Progenitor cell of endocrine pancreas (in vitro differentiated cells): ENCODE measurements around the gene ATP2B2. TPM values are rescaled to one million over a fixed set of nuclear protein-coding genes. Genes with fewer than 3 reads are reported as not detected.

Experiments used
- DNase-seq: peaks from one replicate; pipeline ENCODE4 v3.0.0; 2021; ENCODE audit warnings: low spot score; ENCODE audit not compliant: unreplicated experiment
- H3K27ac Mint-ChIP-seq: 2 replicates; pipeline ENCODE4 v1.8.0; 2021; ENCODE audit warnings: mild to moderate bottlenecking, moderate library complexity, mixed read lengths
- H3K27me3 Mint-ChIP-seq: 2 replicates; pipeline ENCODE4 v1.8.0; 2021; ENCODE audit warnings: mixed read lengths
- H3K36me3 Mint-ChIP-seq: 2 replicates; pipeline ENCODE4 v1.8.0; 2022; ENCODE audit warnings: mixed read lengths; ENCODE audit not compliant: insufficient read depth
- H3K4me1 Mint-ChIP-seq: 2 replicates; pipeline ENCODE4 v1.8.0; 2021; ENCODE audit warnings: low read depth, mixed read lengths
- H3K4me3 Mint-ChIP-seq: 2 replicates; pipeline ENCODE4 v1.8.0; 2021; ENCODE audit warnings: low read depth, mild to moderate bottlenecking, moderate library complexity, mixed read lengths
- H3K9me3 Mint-ChIP-seq: 2 replicates; pipeline ENCODE4 v1.8.0; 2021; ENCODE audit warnings: low read depth, mixed read lengths
- CTCF ChIP-seq: fragments of 200-600 bp; sonication (generic); IDR thresholded peaks from one replicate; pipeline ENCODE4 v1.5.0; 2021; ENCODE audit warnings: antibody characterized with exemption, mild to moderate bottlenecking; ENCODE audit not compliant: unreplicated experiment
- total RNA-seq: library from RNA; stranded (reverse); gene quantifications from 2 replicates; pipeline ENCODE4 v1.2.1, GENCODE V29; 2021

The ATP2B2 gene
- total RNA-seq, 1 donor from 2014 or later, result 0.07 TPM

- Mint-ChIP-seq H3K4me1 (peaks cover 5% of the 10 kb centered on the region), H3K27ac (peak overlapping the region; percentile 24), H3K36me3 (no peaks in the 10 kb centered on the region), H3K9me3 (no peaks in the 10 kb centered on the region), H3K4me3 (no peak overlapping the region), H3K27me3 (peaks cover 32% of the 10 kb centered on the region)
- no peak for DNase-seq
- TF ChIP-seq CTCF, result no peak
Observed at GRCh38 chr3:10507331-10507730, 1.9 kb upstream of the ATP2B2 start.

GRCh38 chr3:10506696-10507095 is 1.3 kb upstream of the ATP2B2 start:
- Mint-ChIP-seq H3K9me3 (no peaks in the 10 kb centered on the region), H3K36me3 (no peaks in the 10 kb centered on the region), H3K4me1 (peaks cover 5% of the 10 kb centered on the region), H3K27me3 (peaks cover 30% of the 10 kb centered on the region), H3K27ac (no peak overlapping the region), H3K4me3 (no peak overlapping the region)
- DNase-seq, result no peak
- no peak for TF ChIP-seq CTCF

- no peak overlapping the region for H3K4me3 Mint-ChIP-seq
- peaks cover 5% of the 10 kb centered on the region for H3K4me1 Mint-ChIP-seq
- no peak overlapping the region for H3K27ac Mint-ChIP-seq
- H3K9me3 Mint-ChIP-seq, result no peaks in the 10 kb centered on the region
- DNase-seq, result no peak
- no peaks in the 10 kb centered on the region for H3K36me3 Mint-ChIP-seq
- no peak for TF ChIP-seq CTCF
- H3K27me3 Mint-ChIP-seq, result peaks cover 29% of the 10 kb centered on the region
Observed at GRCh38 chr3:10505791-10506585, 602 bp upstream of the ATP2B2 start.

- H3K36me3 Mint-ChIP-seq, result no peaks in the 10 kb centered on the region
- DNase-seq, result no peak
- H3K9me3 Mint-ChIP-seq, result no peaks in the 10 kb centered on the region
- H3K4me3 Mint-ChIP-seq, result no peak overlapping the region
- H3K27me3 Mint-ChIP-seq, result peaks cover 29% of the 10 kb centered on the region
- H3K27ac Mint-ChIP-seq, result no peak overlapping the region
- TF ChIP-seq CTCF, result peak; percentile 12
- peaks cover 5% of the 10 kb centered on the region for H3K4me1 Mint-ChIP-seq
Observed at GRCh38 chr3:10504171-10505049, 976 bp downstream of the ATP2B2 start.

GRCh38 chr3:10503217-10503796 is 2.1 kb downstream of the ATP2B2 start:
- Mint-ChIP-seq H3K9me3 (no peaks in the 10 kb centered on the region), H3K4me3 (no peak overlapping the region), H3K27me3 (peaks cover 23% of the 10 kb centered on the region), H3K4me1 (no peaks in the 10 kb centered on the region), H3K36me3 (no peaks in the 10 kb centered on the region), H3K27ac (no peak overlapping the region)
- no peak for DNase-seq
- TF ChIP-seq CTCF, result no peak
